HCT116 (cell line): Measurements from ENCODE around the gene CHST11. TPM values are rescaled to one million over a fixed set of nuclear protein-coding genes. Genes with fewer than 3 reads are reported as not detected.

ENCODE experiments used
- ATAC-seq: fragments of 200-7000 bp; cut with Tn5 transposase; 2 replicates; pipeline ENCODE4 v1.9.1; 2020; ENCODE audit warnings: mild to moderate bottlenecking, moderate library complexity
- BruUV-seq: library from RNA; stranded (reverse); fragments of 400-500 nt; replicated peaks from 2 replicates; lab custom pipeline; 2021; lab: Mats Ljungman, UMichigan
- CTCF ChIA-PET: fragments of 300-600 bp; sonication (Branson Sonifier 250); formaldehyde crosslinking; loops from one replicate; lab custom pipeline; 2021; ENCODE audit warnings: antibody characterized with exemption; lab: Charles Lee
- POLR2A ChIA-PET: fragments of 300-600, 350-600 bp; sonication (Branson Sonifier 250); formaldehyde crosslinking; loops from one replicate; lab custom pipeline; 2021; ENCODE audit warnings: antibody characterized with exemption; lab: Charles Lee
- RAD21 ChIA-PET, 2 experiments: fragments of 300-600 bp; sonication (Branson Sonifier 250); formaldehyde crosslinking; loops; one replicate each; lab custom pipeline; 2023; ENCODE audit warnings: low total read pairs in 2 of 2; ENCODE audit not compliant: uncharacterized antibody in 2 of 2, unreplicated experiment in 2 of 2, low non-redundant PET in 1 of 2; lab: Charles Lee
- DNase-seq: peaks from one replicate; pipeline ENCODE4 v3.0.0-alpha.2; 2010; ENCODE audit warnings: low read depth, low spot score
- H2AFZ ChIP-seq: fragments of 200-600 bp; shearing (Covaris generic), sonication (generic); 2 replicates; pipeline ENCODE4 v1.6.1; 2017; ENCODE audit warnings: low read depth, mixed run types, mixed read lengths, antibody characterized with exemption, low read length; ENCODE audit not compliant: poor library complexity, severe bottlenecking
- H3K27ac ChIP-seq: 2 replicates; pipeline ENCODE4 v1.5.1; 2012; ENCODE audit warnings: low read depth, low read length
- H3K27me3 ChIP-seq: fragments of 200-600 bp; sonication (generic); 2 replicates; pipeline ENCODE4 v1.6.1; 2016; ENCODE audit warnings: mixed run types, low read length, mixed read lengths; ENCODE audit not compliant: insufficient read depth
- H3K36me3 ChIP-seq, 2 experiments: fragments of 200-500 bp in 1 of 2; fragments of 200-600 bp in 1 of 2; sonication (Bioruptor generic) in 1 of 2; sonication (generic) in 1 of 2; 2 replicates each; pipeline versions ENCODE4 v1.5.1 to v1.6.1; 2014 to 2016; ENCODE audit warnings: low read length in 2 of 2, inconsistent platforms in 1 of 2, mixed read lengths in 1 of 2, mixed run types in 1 of 2; ENCODE audit not compliant: insufficient read depth in 2 of 2, control insufficient read depth in 1 of 2
- H3K4me1 ChIP-seq, 2 experiments: fragments of 200-600 bp in 1 of 2; sonication (generic) in 1 of 2; 2 replicates each; pipeline versions ENCODE4 v1.5.1 to v1.6.1; 2012 to 2017; ENCODE audit warnings: low read length in 2 of 2, inconsistent platforms in 1 of 2, mild to moderate bottlenecking in 1 of 2, mixed read lengths in 1 of 2, mixed run types in 1 of 2, moderate library complexity in 1 of 2; ENCODE audit not compliant: insufficient read depth in 2 of 2, control insufficient read depth in 1 of 2
- H3K4me2 ChIP-seq: fragments of 200-600 bp; sonication (generic); 2 replicates; pipeline ENCODE4 v1.6.1; 2017; ENCODE audit warnings: mixed run types, low read length, mixed read lengths
- H3K4me3 ChIP-seq, 2 experiments: fragments of 200-600 bp in 1 of 2; sonication (generic) in 1 of 2; replicated peaks in 1 of 2; 2 replicates each; pipeline ENCODE4 v1.5.1; 2011 to 2016; ENCODE audit warnings: low read length in 2 of 2, control low read depth in 1 of 2, low read depth in 1 of 2, mild to moderate bottlenecking in 1 of 2, mixed read lengths in 1 of 2, mixed run types in 1 of 2
- H3K79me2 ChIP-seq: fragments of 200-600 bp; sonication (generic); 2 replicates; pipeline ENCODE4 v1.6.1; 2017; ENCODE audit warnings: mild to moderate bottlenecking, mixed run types, low read length, moderate library complexity, mixed read lengths; ENCODE audit not compliant: insufficient read depth
- H3K9ac ChIP-seq: fragments of 200-600 bp; sonication (generic); 2 replicates; pipeline ENCODE4 v1.6.1; 2016; ENCODE audit warnings: low read length, mixed read lengths
- H3K9me2 ChIP-seq: fragments of 200-600 bp; sonication (generic), shearing (Covaris generic); 2 replicates; pipeline ENCODE4 v1.6.1; 2017; ENCODE audit warnings: mixed run types, mild to moderate bottlenecking, moderate library complexity; ENCODE audit not compliant: insufficient read depth
- H3K9me3 ChIP-seq, 2 experiments: fragments of 200-500 bp in 1 of 2; fragments of 200-600 bp in 1 of 2; sonication (Bioruptor generic) in 1 of 2; sonication (generic) in 1 of 2; 2 replicates each; pipeline ENCODE4 v1.6.1; 2014 to 2017; ENCODE audit warnings: low read length in 2 of 2, mixed read lengths in 2 of 2, inconsistent platforms in 1 of 2, low read depth in 1 of 2, mild to moderate bottlenecking in 1 of 2, mixed run types in 1 of 2, moderate library complexity in 1 of 2; ENCODE audit not compliant: control insufficient read depth in 1 of 2, insufficient read depth in 1 of 2
- H4K20me1 ChIP-seq: fragments of 200-600 bp; sonication (generic), shearing (Covaris generic); 2 replicates; pipeline ENCODE4 v1.6.1; 2017; ENCODE audit warnings: mixed run types, mild to moderate bottlenecking, moderate library complexity; ENCODE audit not compliant: insufficient read depth
- CBX3 ChIP-seq: IDR thresholded peaks from 2 replicates; pipeline ENCODE4 v1.6.1; 2012; ENCODE audit warnings: low read depth
- CEBPB ChIP-seq: IDR thresholded peaks from 2 replicates; pipeline ENCODE4 v1.6.1; 2012; ENCODE audit warnings: low read depth
- EGR1 ChIP-seq: IDR thresholded peaks from 2 replicates; pipeline ENCODE4 v1.6.1; 2012; ENCODE audit warnings: low read depth
- EZH2 ChIP-seq: fragments of 200-600 bp; sonication (generic); IDR thresholded peaks from 2 replicates; pipeline ENCODE4 v1.6.1; 2017; ENCODE audit warnings: antibody characterized with exemption, mixed run types
- EZH2phosphoT487 ChIP-seq: fragments of 200-600 bp; IDR thresholded peaks from 2 replicates; pipeline ENCODE4 v1.6.1; 2018; ENCODE audit warnings: antibody characterized with exemption, borderline replicate concordance
- FOSL1 ChIP-seq: IDR thresholded peaks from 2 replicates; pipeline ENCODE4 v1.6.1; 2012; ENCODE audit warnings: low read depth
- POLR2A ChIP-seq: IDR thresholded peaks from 2 replicates; pipeline ENCODE4 v1.7.0; 2011; ENCODE audit warnings: borderline replicate concordance; ENCODE audit not compliant: insufficient read depth, insufficient read length; ENCODE audit errors: extremely low read depth
- RAD21 ChIP-seq: IDR thresholded peaks from 2 replicates; pipeline ENCODE4 v1.6.1; 2012; ENCODE audit warnings: low read depth, mild to moderate bottlenecking
- REST ChIP-seq: IDR thresholded peaks from 2 replicates; pipeline ENCODE4 v1.6.1; 2012; ENCODE audit warnings: low read depth
- YY1 ChIP-seq: IDR thresholded peaks from 2 replicates; pipeline ENCODE4 v1.6.1; 2011; ENCODE audit warnings: low read length, low read depth, moderate library complexity, mild to moderate bottlenecking; ENCODE audit not compliant: insufficient replicate concordance; ENCODE audit errors: extremely low read depth
- ZBTB33 ChIP-seq: IDR thresholded peaks from 2 replicates; pipeline ENCODE4 v1.6.1; 2011; ENCODE audit warnings: mild to moderate bottlenecking, low read length, moderate library complexity; ENCODE audit not compliant: insufficient replicate concordance; ENCODE audit errors: extremely low read depth
- ZNF274 ChIP-seq: fragments of 200-500 bp; sonication (Bioruptor generic); IDR thresholded peaks from 2 replicates; pipeline ENCODE4 v1.6.1; 2014; ENCODE audit warnings: mild to moderate bottlenecking, low read depth, low read length, inconsistent platforms
- intact Hi-C: fragments of 100-400 bp; cut with micrococcal nuclease; formaldehyde crosslinking; loops from 2 replicates; pipeline ENCODE4 v1.10.0; 2022
- total RNA-seq: library from RNA; stranded (reverse); gene quantifications from one replicate; pipeline ENCODE4 v1.2.1, GENCODE V29; 2021; ENCODE audit not compliant: unreplicated experiment

The CHST11 gene
- total RNA-seq, 1 experiment from 2014 or later = 10.1 TPM

- BruUV-seq = no TSS peak
- Histone ChIP-seq H4K20me1 (no peaks in the 10 kb centered on the region), H3K27me3 (no peaks in the 10 kb centered on the region), H3K9ac (no peak overlapping the region), H2AFZ (no peak overlapping the region), H3K9me3 (no peaks in the 10 kb centered on the region), H3K4me3 (no peak overlapping the region), H3K4me2 (no peak overlapping the region), H3K27ac (no peak overlapping the region), H3K36me3 (no peaks in the 10 kb centered on the region), H3K4me1 (peaks cover 4 to 14% of the 10 kb centered on the region in 2 experiments; a peak in 2 of 4 replicates), H3K79me2 (no peaks in the 10 kb centered on the region), H3K9me2 (no peaks in the 10 kb centered on the region)
- ChIA-PET POLR2A (no interaction called here), CTCF (no interaction called here), RAD21 (no interaction called here)
- DNase-seq (no peak), ATAC-seq (no peak)
- intact Hi-C loops = no loop called here
- TF ChIP-seq CBX3 (no peak), REST (no peak), ZBTB33 (no peak), EGR1 (no peak), EZH2phosphoT487 (no peak), ZNF274 (no peak), EZH2 (no peak), CEBPB (no peak), FOSL1 (no peak), POLR2A (no peak), YY1 (no peak), RAD21 (no peak)
These were observed 344.7 kb downstream of the CHST11 start for GRCh38 chr12:104801427-104801826.
